Stimulated activated CD4-positive, alpha-beta T cell treated with anti-CD3 and anti-CD28 coated beads, TNF-alpha, amount 100 ng/mL, for 48 hours (primary cell): ENCODE measurements around the gene NOL4L.

Experiments
- DNase-seq, 3 donors: peaks; one replicate each; pipeline ENCODE4 v3.0.0-alpha.2; 2020; ENCODE audit warnings: low read depth in 3 of 3

Gene NOL4L

DNA sequence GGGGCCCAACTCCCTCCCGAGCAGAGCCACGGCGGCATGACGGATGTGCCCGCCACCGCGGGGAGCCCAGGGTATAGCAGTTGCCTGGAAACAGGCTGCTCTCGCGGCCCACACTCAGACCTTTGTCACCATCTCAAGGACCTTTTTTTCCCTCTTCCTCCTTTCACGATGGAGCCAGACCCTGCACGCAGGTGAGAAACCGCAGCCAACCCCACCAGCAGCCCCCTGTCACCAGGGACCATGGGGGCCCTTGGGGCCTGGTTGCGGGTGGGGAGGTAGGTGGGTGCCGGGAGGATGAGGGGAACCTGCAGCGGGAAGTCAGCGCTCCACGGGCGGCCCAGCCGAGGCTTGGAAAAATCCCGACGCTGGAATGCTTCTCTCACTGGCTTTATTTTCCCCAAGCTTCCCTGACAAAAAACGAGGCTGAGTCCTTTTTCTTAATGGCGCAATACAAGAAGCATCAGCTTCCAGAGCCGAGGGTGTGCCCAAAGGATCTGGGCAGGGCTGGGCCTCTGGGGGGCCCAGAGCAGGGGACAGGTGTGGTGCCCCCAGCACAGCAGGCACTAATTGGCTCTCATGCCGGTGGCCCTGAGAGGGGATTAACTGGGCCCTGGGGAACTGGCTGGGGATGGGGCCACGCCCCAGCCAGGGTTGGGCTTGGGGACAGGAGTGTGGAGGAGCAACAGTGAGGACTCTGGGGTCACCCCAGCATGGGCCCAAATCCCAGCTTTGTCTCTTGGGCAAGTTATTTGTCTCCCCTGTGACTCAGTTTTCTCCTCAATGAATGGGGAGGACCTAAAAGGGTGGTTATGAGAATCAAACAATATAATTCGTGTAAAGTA is 23.9 kb downstream of the NOL4L start:
- no peak for DNase-seq

DNA sequence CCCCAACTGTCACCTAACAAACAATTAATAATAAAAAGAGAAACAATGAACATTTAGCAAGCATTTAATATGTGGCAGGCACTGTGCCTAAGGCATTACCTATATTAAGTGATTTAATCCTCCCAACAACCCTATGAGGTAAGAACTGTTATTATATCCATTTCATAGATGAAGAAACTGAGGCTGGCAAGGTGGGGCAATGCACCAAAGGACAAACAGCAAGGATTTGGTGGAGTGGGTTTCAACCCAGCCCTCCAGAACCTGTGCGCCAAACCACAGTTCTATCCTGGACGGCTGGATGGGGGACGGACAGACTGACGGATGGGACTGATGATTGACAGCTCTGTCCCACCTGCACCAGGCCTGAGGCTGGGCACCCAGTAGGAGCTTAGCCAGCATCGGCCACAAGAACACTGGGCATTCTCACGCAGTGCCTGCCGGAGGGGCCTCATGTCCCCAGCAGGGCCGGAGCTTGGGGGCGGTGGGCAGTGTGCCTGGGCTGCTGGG is 24.6 kb downstream of the NOL4L start:
- no peak for DNase-seq

GRCh38 chr20:32559753-32560380 is 25.3 kb downstream of the NOL4L start:
- no peak for DNase-seq

- no peak for DNase-seq
Measured at GRCh38 chr20:32559205-32559752, 25.9 kb downstream of the NOL4L start.

DNA sequence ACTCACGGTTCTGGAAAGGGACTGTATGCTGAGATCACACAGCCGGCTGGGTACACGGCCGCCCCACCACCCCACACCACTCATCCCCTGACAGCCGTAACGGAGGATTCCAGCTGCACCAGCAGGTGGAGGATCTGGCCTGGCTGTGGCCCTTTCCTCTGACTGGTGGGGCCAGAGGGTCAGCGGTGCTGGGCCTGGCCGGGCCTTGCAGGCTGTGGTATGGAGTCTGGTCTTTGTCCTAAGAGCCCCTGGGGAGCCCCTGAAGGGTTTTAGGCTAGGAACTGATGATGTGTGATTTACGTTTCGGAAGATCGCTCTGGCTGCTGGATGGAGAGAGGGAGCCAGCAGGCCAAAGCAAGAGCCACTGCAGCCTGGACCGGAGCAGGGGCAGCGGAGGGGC is 26.6 kb downstream of the NOL4L start:
- no peak for DNase-seq

- DNase-seq = no peak
Measured at GRCh38 chr20:32557319-32557718, 27.8 kb downstream of the NOL4L start.

DNA sequence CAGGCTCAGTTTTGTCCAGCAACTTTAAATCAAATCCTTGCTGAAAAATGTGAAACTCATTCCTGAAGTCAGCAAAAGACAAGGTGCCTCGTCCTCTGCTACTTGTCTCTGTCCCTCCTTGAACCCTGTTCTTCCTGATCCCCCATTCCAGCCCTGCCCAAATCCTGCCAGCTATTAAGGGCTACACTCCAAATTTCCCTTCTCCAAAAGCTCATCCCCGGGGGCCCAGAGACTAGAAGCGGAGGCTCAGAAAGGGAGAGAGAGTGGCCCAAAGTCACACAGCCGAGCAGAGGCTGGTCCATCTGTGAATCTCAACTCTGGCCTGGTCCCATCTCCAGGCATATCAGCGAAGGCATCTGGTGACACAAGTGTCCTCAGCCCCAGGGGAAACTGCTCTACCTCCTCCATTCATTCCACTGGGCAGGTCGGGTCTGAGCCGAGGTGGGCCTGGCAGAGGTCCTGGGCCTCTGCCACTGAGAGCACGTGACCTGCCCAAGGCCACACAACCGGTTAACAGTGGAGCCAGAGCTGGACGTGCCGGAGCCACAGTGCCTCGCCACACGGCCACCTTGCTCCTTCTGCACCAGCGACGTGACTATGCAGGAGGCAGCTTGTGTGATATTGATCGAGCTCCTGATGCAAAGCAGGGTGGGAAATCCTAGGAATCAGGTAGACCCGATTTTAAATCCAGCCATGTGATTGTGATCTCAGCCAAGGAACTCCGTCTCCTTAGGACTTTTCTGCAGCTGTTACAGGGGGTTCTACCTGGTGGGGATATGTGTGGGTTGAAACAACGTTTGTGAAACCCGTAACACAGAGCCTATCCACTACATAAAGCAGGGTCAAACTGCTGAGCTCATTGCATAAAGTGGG is 28.6 kb downstream of the NOL4L start:
- no peak for DNase-seq

DNA sequence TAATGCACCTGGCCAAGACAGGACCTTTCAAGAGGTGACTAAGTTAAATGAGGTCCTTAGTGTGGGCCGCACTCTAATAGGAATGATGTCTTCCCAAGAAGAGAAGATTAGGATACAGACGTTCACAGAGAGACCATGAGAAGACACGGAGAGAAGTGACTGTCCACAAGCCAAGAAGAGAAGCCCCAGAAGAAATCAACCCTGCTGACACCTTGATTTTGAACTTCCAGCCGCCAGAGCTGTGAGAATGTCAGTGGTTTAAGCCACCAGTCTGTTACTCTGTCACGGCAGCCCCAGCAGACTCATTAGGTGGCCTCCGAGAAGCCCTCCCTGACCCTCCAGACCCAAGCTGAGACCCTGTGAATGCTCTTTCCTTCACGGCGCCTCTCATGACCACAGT is 29.5 kb downstream of the NOL4L start:
- no peak for DNase-seq

DNA sequence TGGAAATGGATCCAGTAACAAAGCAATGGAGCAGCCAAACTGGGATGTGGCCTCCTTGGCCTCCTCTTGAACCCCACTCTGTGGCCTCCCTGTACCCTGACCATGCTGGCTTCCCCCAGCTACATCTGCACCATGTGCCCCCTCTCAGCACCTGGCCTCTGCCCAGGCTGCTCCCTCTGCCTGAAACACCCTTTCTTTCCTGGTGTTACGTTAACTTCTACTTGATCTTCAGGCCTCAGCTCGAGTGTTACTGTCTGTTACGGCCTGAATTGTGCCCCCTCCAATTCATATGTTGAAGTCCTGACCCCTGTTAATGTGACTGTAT is 30.2 kb downstream of the NOL4L start:
- no peak for DNase-seq

GRCh38 chr20:32553618-32554017 is 31.5 kb downstream of the NOL4L start:
- DNase-seq = no peak

- no peak for DNase-seq
Measured at GRCh38 chr20:32551693-32552092, 33.4 kb downstream of the NOL4L start.

GRCh38 chr20:32549842-32550241 is 35.3 kb downstream of the NOL4L start:
- DNase-seq = no peak

DNA sequence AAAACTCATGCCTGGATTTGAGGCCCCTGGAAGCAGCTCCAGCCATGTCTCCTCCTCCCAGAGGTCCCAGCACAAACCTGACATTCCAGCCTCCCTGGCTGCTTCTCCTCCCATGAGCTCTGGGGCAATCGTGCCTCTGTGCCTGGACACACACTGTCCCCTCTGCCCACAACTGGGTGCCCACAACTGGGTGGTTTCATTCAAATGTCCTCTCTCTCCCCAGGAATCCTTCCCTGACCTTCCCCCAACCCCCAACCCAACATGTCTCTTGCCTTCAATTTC is 37.4 kb downstream of the NOL4L start:
- no peak for DNase-seq

DNA sequence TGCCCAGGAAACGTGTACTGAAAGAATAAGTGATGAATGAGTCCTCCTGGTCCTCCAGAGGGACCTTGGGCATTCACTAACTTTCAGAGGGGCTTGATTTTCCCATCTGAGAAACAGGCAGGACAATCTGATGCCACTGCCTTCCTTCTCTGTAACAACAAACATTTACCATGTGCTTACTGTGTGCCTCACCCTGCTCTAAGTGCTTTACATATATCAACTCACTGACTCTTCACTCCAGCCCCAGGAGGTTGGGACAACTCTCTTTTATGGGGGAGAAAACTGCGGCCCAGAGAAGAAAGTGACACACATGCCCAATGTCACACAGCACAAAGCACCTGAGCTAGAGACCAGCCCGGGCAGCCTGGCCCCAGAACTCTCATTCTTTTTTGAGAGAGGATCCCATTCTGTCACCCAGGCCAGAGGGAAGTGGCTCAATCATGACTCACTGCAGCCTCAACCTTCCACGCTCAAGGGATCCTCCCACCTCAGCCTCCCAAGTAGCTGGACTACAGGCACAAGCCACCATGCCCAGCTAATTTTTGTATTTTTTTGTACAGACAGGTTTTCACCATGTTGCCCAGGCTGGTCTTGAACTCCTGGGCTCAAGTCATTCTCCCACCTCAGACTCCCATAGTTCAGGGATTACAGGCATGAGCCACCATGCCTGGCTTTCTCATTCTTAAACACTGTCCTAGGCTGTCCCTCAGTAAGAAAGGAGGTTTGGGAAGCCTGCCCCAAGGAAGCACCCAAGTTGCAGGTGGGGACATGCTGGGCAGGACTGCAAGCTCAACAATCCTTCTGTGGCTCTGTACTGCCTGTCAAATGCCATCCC is 38.0 kb downstream of the NOL4L start:
- DNase-seq = no peak

GRCh38 chr20:32544893-32545840 is 40.0 kb downstream of the NOL4L start:
- no peak for DNase-seq

- no peak for DNase-seq
Measured at GRCh38 chr20:32544260-32544722, 40.8 kb downstream of the NOL4L start.

GRCh38 chr20:32543570-32544259 is 41.4 kb downstream of the NOL4L start:
- no peak for DNase-seq

DNA sequence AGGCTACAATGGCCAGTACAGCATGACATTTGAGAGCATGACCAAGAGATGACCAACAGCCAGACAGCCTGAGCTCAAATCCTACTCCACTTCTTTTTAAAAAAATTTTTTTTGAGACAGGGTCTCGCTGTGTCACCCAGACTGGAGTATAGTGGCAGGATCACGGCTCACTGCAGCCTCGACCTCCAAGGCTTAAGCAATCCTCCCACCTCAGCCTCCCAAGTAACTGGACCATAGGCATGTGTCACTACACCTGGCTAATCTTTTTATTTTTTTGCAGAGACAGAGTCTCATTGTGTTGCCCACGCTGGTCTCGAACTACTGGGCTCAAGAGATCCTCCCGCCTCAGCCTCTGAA is 42.9 kb downstream of the NOL4L start:
- no peak for DNase-seq
